K562 (cell line): ENCODE measurements around the gene GFI1B. TPM values are rescaled to one million over a fixed set of nuclear protein-coding genes. Genes with fewer than 3 reads are reported as not detected.

ENCODE experiments used
- ARID4B ChIP-seq: sonication (generic); formaldehyde crosslinking; IDR thresholded peaks from 2 replicates; pipeline ENCODE4 v1.8.0; 2022; ENCODE audit warnings: mild to moderate bottlenecking, missing genetic modification reagents
- ERF ChIP-seq: fragments of 450-650 bp; formaldehyde crosslinking; IDR thresholded peaks from 2 replicates; pipeline ENCODE4 v1.4.0; 2020; ENCODE audit warnings: mild to moderate bottlenecking, mixed read lengths
- FOXK2 ChIP-seq, 2 experiments: fragments of 450-650 bp; IDR thresholded peaks in 1 of 2; conservative IDR thresholded peaks in 1 of 2; 2 replicates each; pipeline ENCODE4 v1.6.1; 2016; ENCODE audit warnings: low read depth in 2 of 2, mild to moderate bottlenecking in 1 of 2
- GABPB1 ChIP-seq: sonication (generic); formaldehyde crosslinking; IDR thresholded peaks from 2 replicates; pipeline ENCODE4 v1.8.0; 2022; ENCODE audit warnings: mild to moderate bottlenecking, missing genetic modification reagents
- IRF2 ChIP-seq: sonication (generic); formaldehyde crosslinking; IDR thresholded peaks from 2 replicates; pipeline ENCODE4 v1.8.1; 2022; ENCODE audit warnings: mild to moderate bottlenecking, missing genetic modification reagents
- MYC ChIP-seq, 2 experiments: fragments of 250-450 bp in 1 of 2; sonication (Bioruptor Pico) in 1 of 2; IDR thresholded peaks; 2 replicates each; pipeline versions ENCODE4 v1.5.1 to v1.6.1; 2012 to 2021; ENCODE audit warnings: low read depth in 2 of 2, borderline replicate concordance in 1 of 2, improper control_type of control experiment in 1 of 2, low read length in 1 of 2, mild to moderate bottlenecking in 1 of 2, moderate library complexity in 1 of 2
- PML ChIP-seq: IDR thresholded peaks from 2 replicates; pipeline ENCODE4 v1.6.1; 2012; ENCODE audit warnings: low read length, inconsistent platforms
- PRDM10 ChIP-seq: fragments of 450-650 bp; IDR thresholded peaks from 2 replicates; pipeline ENCODE4 v1.6.1; 2018; ENCODE audit not compliant: partially characterized antibody
- RNF2 ChIP-seq: sonication (generic); IDR thresholded peaks from 2 replicates; pipeline ENCODE4 v1.6.1; 2016
- SFPQ ChIP-seq: fragments of 200-400 bp; formaldehyde crosslinking; IDR thresholded peaks from 2 replicates; pipeline ENCODE4 v1.6.1; 2017; ENCODE audit warnings: mild to moderate bottlenecking, low read depth, low read length, moderate library complexity
- SMAD3 ChIP-seq: fragments of 450-650 bp; formaldehyde crosslinking; conservative IDR thresholded peaks from 2 replicates; pipeline ENCODE4 v1.4.0; 2020; ENCODE audit warnings: mild to moderate bottlenecking
- TBL1XR1 ChIP-seq, 2 experiments: IDR thresholded peaks; 2 replicates each; pipeline ENCODE4 v1.6.1; 2012; ENCODE audit warnings: improper control_type of control experiment in 2 of 2, low read length in 2 of 2, mild to moderate bottlenecking in 1 of 2
- TCF7 ChIP-seq: sonication (generic); IDR thresholded peaks from 2 replicates; pipeline ENCODE4 v1.6.1; 2016; ENCODE audit warnings: antibody characterized with exemption, borderline replicate concordance
- ZBTB43 ChIP-seq: sonication (generic); formaldehyde crosslinking; IDR thresholded peaks from 2 replicates; pipeline ENCODE4 v1.8.0; 2023; ENCODE audit warnings: mild to moderate bottlenecking, missing genetic modification reagents
- ZNF551 ChIP-seq: fragments of 250-450 bp; sonication (Bioruptor Pico); IDR thresholded peaks from 2 replicates; pipeline ENCODE4 v1.5.0; 2021; ENCODE audit warnings: mild to moderate bottlenecking, moderate library complexity
- polyA plus RNA-seq, 8 experiments: library from polyadenylated mRNA; depleted of rRNA in 4 of 8; stranded (reverse) in 5 of 8; unstranded in 3 of 8; fragments of >200 nt; fragmentation: Nextera tagmentation in 2 of 8; fragmentation: Illumina TruSeq in 1 of 8; extraction: Ambion mirVana in 2 of 8; extraction: Trizol in 1 of 8; gene quantifications; 2 replicates each; pipeline versions ENCODE4 v1.2.1 to v1.2.3, GENCODE V29; 2011 to 2014; ENCODE audit warnings: inconsistent platforms in 1 of 8, missing spikeins in 1 of 8
- total RNA-seq, 7 experiments: library from RNA; depleted of rRNA in 6 of 7; stranded (reverse); fragments of >200 nt in 6 of 7; fragmentation: Illumina TruSeq in 2 of 7; extraction: Trizol in 2 of 7; gene quantifications; 2 replicates each; pipeline versions ENCODE4 v1.2.1 to v1.2.3, GENCODE V29; 2011 to 2021; ENCODE audit warnings: low replicate concordance in 1 of 7

GFI1B gene
- total and polyA plus RNA-seq, 9 of the 15 experiments (the other 6 are each of a cell fraction or from before 2014, with no cell fraction given), result 8.0 to 75.7 (median 34.5) TPM

GRCh38 chr9:132994410-132995120, 16.1 kb downstream of the GFI1B start (continued):
- no peak for TF ChIP-seq MYC (IDR thresholded peaks at IDR 0.05; ENCODE audit: low read depth, low read length)
- TF ChIP-seq MYC (CRISPR knock-in tag; IDR thresholded peaks at IDR 0.05; ENCODE audit: borderline replicate concordance, low read depth), result no peak
- TF ChIP-seq FOXK2 (conservative IDR thresholded peaks at IDR 0.05 in 1 of 2, IDR thresholded peaks at IDR 0.05 in 1 of 2; ENCODE audit: low read depth in 2 of 2), result peak; percentile 43 to 61; a peak in 2 of 4 replicates
- TF ChIP-seq ERF, result no peak
- TF ChIP-seq TBL1XR1 (IDR thresholded peaks at IDR 0.05; ENCODE audit: low read length in 2 of 2), result peak in 1 of 2 experiments; percentile 84; a peak in 2 of 4 replicates
- TF ChIP-seq SMAD3 (CRISPR knock-in tag), result no peak
- TF ChIP-seq ARID4B (CRISPR knock-in tag), result no peak
- TF ChIP-seq ZBTB43 (CRISPR knock-in tag), result peak; percentile 97
- no peak for TF ChIP-seq TCF7
- peak; percentile 30 for TF ChIP-seq PRDM10
- TF ChIP-seq SFPQ, result no peak
- no peak for TF ChIP-seq IRF2 (CRISPR knock-in tag)
- no peak for TF ChIP-seq ZNF551 (CRISPR knock-in tag)
- peak; percentile 68; the same call in 1 of the 2 replicates for TF ChIP-seq RNF2
- TF ChIP-seq PML, result peak; percentile 33; the same call in 1 of the 2 replicates
- TF ChIP-seq GABPB1 (CRISPR knock-in tag), result 0 out of 2 replicates have a peak, but pooled peaks have one; percentile 27
